CD14-positive monocyte (primary cell): ENCODE data around the gene ESRRB. TPM values are rescaled to one million over a fixed set of nuclear protein-coding genes. Genes with fewer than 3 reads are reported as not detected.

Source experiments
- DNase-seq, 3 donors: peaks; one replicate each; pipeline ENCODE4 v3.0.0-alpha.2; 2011 to 2022
- H2AFZ ChIP-seq: 2 replicates; pipeline ENCODE4 v1.6.0; 2012; ENCODE audit warnings: mild to moderate bottlenecking, low read depth, low read length, inconsistent platforms; ENCODE audit not compliant: insufficient read depth, poor library complexity, severe bottlenecking
- H3K27ac ChIP-seq, 2 donors: 1 replicate in 1 of 2; 2 replicates in 1 of 2; pipeline ENCODE4 v1.5.1; 2012 to 2013; ENCODE audit warnings: low read length in 2 of 2, control low read depth in 1 of 2, inconsistent platforms in 1 of 2, low read depth in 1 of 2, mild to moderate bottlenecking in 1 of 2
- H3K27me3 ChIP-seq, 2 donors: one replicate each; pipeline versions ENCODE4 v1.6.0 to v1.6.1; 2011 to 2013; ENCODE audit warnings: low read length in 2 of 2; ENCODE audit not compliant: control insufficient read depth in 2 of 2, insufficient read depth in 2 of 2
- H3K36me3 ChIP-seq, 2 donors: replicated peaks in 1 of 2; 1 replicate in 1 of 2; 2 replicates in 1 of 2; pipeline versions ENCODE4 v1.5.1 to v1.6.1; 2012 to 2013; ENCODE audit warnings: low read length in 2 of 2, control low read depth in 1 of 2, inconsistent platforms in 1 of 2, mild to moderate bottlenecking in 1 of 2; ENCODE audit not compliant: insufficient read depth in 2 of 2, control insufficient read depth in 1 of 2
- H3K4me1 ChIP-seq, 2 donors: 1 replicate in 1 of 2; 2 replicates in 1 of 2; pipeline versions ENCODE4 v1.5.1 to v1.6.1; 2012 to 2013; ENCODE audit warnings: low read length in 2 of 2, control low read depth in 1 of 2, inconsistent platforms in 1 of 2, mild to moderate bottlenecking in 1 of 2, moderate library complexity in 1 of 2; ENCODE audit not compliant: insufficient read depth in 2 of 2, control insufficient read depth in 1 of 2
- H3K4me2 ChIP-seq: replicated peaks from 2 replicates; pipeline ENCODE3; 2012; ENCODE audit warnings: low read length, moderate library complexity, mild to moderate bottlenecking; ENCODE audit not compliant: poor library complexity, severe bottlenecking; ENCODE audit errors: extremely low read depth
- H3K4me3 ChIP-seq, 3 experiments: fragments of 200-600 bp in 1 of 3; sonication (generic) in 1 of 3; replicated peaks in 1 of 3; 1 replicate in 2 of 3; 2 replicates in 1 of 3; pipeline ENCODE4 v1.5.1; 2011 to 2013; ENCODE audit warnings: low read length in 3 of 3, mild to moderate bottlenecking in 3 of 3, control low read depth in 2 of 3, low read depth in 2 of 3, inconsistent platforms in 1 of 3, moderate library complexity in 1 of 3
- H3K79me2 ChIP-seq: 2 replicates; pipeline ENCODE4 v1.6.0; 2012; ENCODE audit warnings: mild to moderate bottlenecking, control low read depth, inconsistent platforms, low read length, moderate library complexity; ENCODE audit not compliant: insufficient read depth
- H3K9ac ChIP-seq: 2 replicates; pipeline ENCODE4 v1.6.0; 2017; ENCODE audit warnings: low read length, mild to moderate bottlenecking; ENCODE audit not compliant: insufficient read depth, poor library complexity, severe bottlenecking
- H3K9me3 ChIP-seq, 2 donors: replicated peaks in 1 of 2; 1 replicate in 1 of 2; 2 replicates in 1 of 2; pipeline versions ENCODE4 v1.5.1 to v1.6.1; 2012 to 2013; ENCODE audit warnings: low read length in 2 of 2, control low read depth in 1 of 2; ENCODE audit not compliant: control insufficient read depth in 1 of 2, insufficient read depth in 1 of 2
- H4K20me1 ChIP-seq: 2 replicates; pipeline ENCODE4 v1.6.0; 2012; ENCODE audit warnings: mild to moderate bottlenecking, low read length, control low read depth, moderate library complexity; ENCODE audit not compliant: insufficient read depth
- H3K27ac Mint-ChIP-seq, 7 donors: one replicate each; pipeline ENCODE4 v1.8.0; 2020; ENCODE audit warnings: mild to moderate bottlenecking in 7 of 7, mixed read lengths in 7 of 7, moderate library complexity in 6 of 7, inconsistent platforms in 2 of 7
- H3K27me3 Mint-ChIP-seq, 3 donors: one replicate each; pipeline ENCODE4 v1.8.0; 2021 to 2022; ENCODE audit warnings: low read depth in 3 of 3, mild to moderate bottlenecking in 3 of 3, mixed read lengths in 3 of 3, moderate library complexity in 3 of 3, inconsistent platforms in 1 of 3
- H3K36me3 Mint-ChIP-seq, 2 donors: one replicate each; pipeline ENCODE4 v1.8.0; 2020; ENCODE audit warnings: mixed read lengths in 2 of 2, inconsistent platforms in 1 of 2, mild to moderate bottlenecking in 1 of 2
- H3K4me1 Mint-ChIP-seq: one replicate; pipeline ENCODE4 v1.8.0; 2020; ENCODE audit warnings: mild to moderate bottlenecking, mixed read lengths
- H3K4me3 Mint-ChIP-seq, 2 donors: one replicate each; pipeline ENCODE4 v1.8.0; 2020; ENCODE audit warnings: mild to moderate bottlenecking in 2 of 2, mixed read lengths in 2 of 2, moderate library complexity in 1 of 2
- H3K9me3 Mint-ChIP-seq, 7 donors: one replicate each; pipeline ENCODE4 v1.8.0; 2020 to 2022; ENCODE audit warnings: mixed read lengths in 7 of 7, mild to moderate bottlenecking in 6 of 7, moderate library complexity in 6 of 7, inconsistent platforms in 2 of 7
- CTCF ChIP-seq: fragments of 200-600 bp; IDR thresholded peaks from one replicate; pipeline ENCODE4 v1.8.0; 2022; ENCODE audit warnings: antibody characterized with exemption, mild to moderate bottlenecking
- WGBS: methylation state at CpG from one replicate; pipeline ENCODE4 v1.1.5; 2013; ENCODE audit warnings: missing lambda C conversion rate; ENCODE audit not compliant: insufficient coverage; 5-methylcytosine and 5-hydroxymethylcytosine counted together
- intact Hi-C, 2 donors: fragments of 100-400 bp; cut with micrococcal nuclease; formaldehyde crosslinking; loops; one replicate each; pipeline versions ENCODE4 v1.15.0 to v1.15.1; 2023
- polyA plus RNA-seq, 3 donors: library from polyadenylated mRNA; depleted of rRNA in 1 of 3; unstranded in 2 of 3; stranded (reverse) in 1 of 3; fragments of 300-500 nt in 2 of 3; fragments of >200 nt in 1 of 3; fragmentation: Illumina TruSeq in 2 of 3; gene quantifications; 1 replicate in 2 of 3; 2 replicates in 1 of 3; pipeline ENCODE4 v1.2.3, GENCODE V29; 2012 to 2021

The ESRRB gene
- polyA plus RNA-seq, 3 donors = 0.03 TPM; not detected in 2

- no peak overlapping the region for H3K27ac Mint-ChIP-seq
- H3K4me3 Mint-ChIP-seq = no peak overlapping the region
- no peak overlapping the region for H2AFZ ChIP-seq
Measured at GRCh38 chr14:76430475-76430980, 54.6 kb downstream of the ESRRB start.

GRCh38 chr14:76431538-76431937, 55.6 kb downstream of the ESRRB start:
- H3K79me2 ChIP-seq = no peaks in the 10 kb centered on the region
- Mint-ChIP-seq H3K4me1 (no peaks in the 10 kb centered on the region), H3K27ac (peak overlapping the region in 1 of 7 donors; percentile 27), H3K9me3 (peaks cover 0 to 3% (median 0%) of the 10 kb centered on the region in 7 donors), H3K36me3 (no peaks in the 10 kb centered on the region), H3K27me3 (peaks cover 3% of the 10 kb centered on the region in 3 donors), H3K4me3 (no peak overlapping the region)
- no peaks in the 10 kb centered on the region for H3K27me3 ChIP-seq
- H3K9me3 ChIP-seq = no peaks in the 10 kb centered on the region
- no peak overlapping the region for H3K4me2 ChIP-seq
- TF ChIP-seq CTCF = no peak
- H3K4me1 ChIP-seq = no peaks in the 10 kb centered on the region
- no peak overlapping the region for H3K27ac ChIP-seq
- H3K36me3 ChIP-seq = no peaks in the 10 kb centered on the region
- WGBS = 87% methylated on average over 9 of the region's 9 CpGs
- intact Hi-C loops = no loop called here
- DNase-seq = no peak
- no peak overlapping the region for H2AFZ ChIP-seq
- no peaks in the 10 kb centered on the region for H4K20me1 ChIP-seq
- H3K9ac ChIP-seq = no peak overlapping the region
- H3K4me3 ChIP-seq = no peak overlapping the region

More at GRCh38 chr14:76430475-76430980, 54.6 kb downstream of the ESRRB start:
- H3K79me2 ChIP-seq = no peaks in the 10 kb centered on the region
- H4K20me1 ChIP-seq = no peaks in the 10 kb centered on the region
- Mint-ChIP-seq H3K27me3 (peaks cover 3 to 8% (median 3%) of the 10 kb centered on the region in 3 donors), H3K4me1 (no peaks in the 10 kb centered on the region), H3K9me3 (peaks cover 0 to 3% (median 0%) of the 10 kb centered on the region in 7 donors), H3K36me3 (no peaks in the 10 kb centered on the region)
- H3K4me3 ChIP-seq = no peak overlapping the region
- intact Hi-C loops = no loop called here
- H3K4me2 ChIP-seq = no peak overlapping the region
- no peak for TF ChIP-seq CTCF
- no peaks in the 10 kb centered on the region for H3K36me3 ChIP-seq
- no peak overlapping the region for H3K9ac ChIP-seq
- H3K4me1 ChIP-seq = no peaks in the 10 kb centered on the region
- H3K27ac ChIP-seq = no peak overlapping the region
- 70% methylated on average over 3 of the region's 4 CpGs for WGBS
- DNase-seq = no peak
- H3K9me3 ChIP-seq = peaks cover 0 to 3% of the 10 kb centered on the region in 2 donors
- H3K27me3 ChIP-seq = no peaks in the 10 kb centered on the region
